Ishikawa (cell line): ENCODE data around the gene GLT6D1.

Source experiments
- EGR1 ChIP-seq: IDR thresholded peaks from 2 replicates; pipeline ENCODE4 v1.6.1; 2012
- FOXM1 ChIP-seq: IDR thresholded peaks from 2 replicates; pipeline ENCODE4 v1.6.1; 2012; ENCODE audit warnings: low read depth, borderline replicate concordance
- RAD21 ChIP-seq: IDR thresholded peaks from 2 replicates; pipeline ENCODE4 v1.6.1; 2012; ENCODE audit warnings: low read depth
- TAF1 ChIP-seq: IDR thresholded peaks from 2 replicates; pipeline ENCODE4 v1.6.1; 2012; ENCODE audit warnings: low read depth, mild to moderate bottlenecking
- TEAD4 ChIP-seq: IDR thresholded peaks from 2 replicates; pipeline ENCODE4 v1.6.1; 2012
- ZBTB7A ChIP-seq: IDR thresholded peaks from 2 replicates; pipeline ENCODE4 v1.6.1; 2012; ENCODE audit warnings: low read depth
- TF ChIP-seq, protein P1 (sequence below): IDR thresholded peaks from 2 replicates; pipeline ENCODE4 v1.6.1; 2012
- TF ChIP-seq, protein P2 (sequence below): IDR thresholded peaks from 2 replicates; pipeline ENCODE4 v1.6.1; 2012; ENCODE audit warnings: low read depth, mild to moderate bottlenecking

- TF ChIP-seq ZBTB7A (no peak), EGR1 (no peak), FOXM1 (no peak), TAF1 (no peak), TEAD4 (no peak), RAD21 (no peak)
- TF ChIP-seq, protein P1, sequence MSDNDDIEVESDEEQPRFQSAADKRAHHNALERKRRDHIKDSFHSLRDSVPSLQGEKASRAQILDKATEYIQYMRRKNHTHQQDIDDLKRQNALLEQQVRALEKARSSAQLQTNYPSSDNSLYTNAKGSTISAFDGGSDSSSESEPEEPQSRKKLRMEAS = no peak
- TF ChIP-seq, protein P2, sequence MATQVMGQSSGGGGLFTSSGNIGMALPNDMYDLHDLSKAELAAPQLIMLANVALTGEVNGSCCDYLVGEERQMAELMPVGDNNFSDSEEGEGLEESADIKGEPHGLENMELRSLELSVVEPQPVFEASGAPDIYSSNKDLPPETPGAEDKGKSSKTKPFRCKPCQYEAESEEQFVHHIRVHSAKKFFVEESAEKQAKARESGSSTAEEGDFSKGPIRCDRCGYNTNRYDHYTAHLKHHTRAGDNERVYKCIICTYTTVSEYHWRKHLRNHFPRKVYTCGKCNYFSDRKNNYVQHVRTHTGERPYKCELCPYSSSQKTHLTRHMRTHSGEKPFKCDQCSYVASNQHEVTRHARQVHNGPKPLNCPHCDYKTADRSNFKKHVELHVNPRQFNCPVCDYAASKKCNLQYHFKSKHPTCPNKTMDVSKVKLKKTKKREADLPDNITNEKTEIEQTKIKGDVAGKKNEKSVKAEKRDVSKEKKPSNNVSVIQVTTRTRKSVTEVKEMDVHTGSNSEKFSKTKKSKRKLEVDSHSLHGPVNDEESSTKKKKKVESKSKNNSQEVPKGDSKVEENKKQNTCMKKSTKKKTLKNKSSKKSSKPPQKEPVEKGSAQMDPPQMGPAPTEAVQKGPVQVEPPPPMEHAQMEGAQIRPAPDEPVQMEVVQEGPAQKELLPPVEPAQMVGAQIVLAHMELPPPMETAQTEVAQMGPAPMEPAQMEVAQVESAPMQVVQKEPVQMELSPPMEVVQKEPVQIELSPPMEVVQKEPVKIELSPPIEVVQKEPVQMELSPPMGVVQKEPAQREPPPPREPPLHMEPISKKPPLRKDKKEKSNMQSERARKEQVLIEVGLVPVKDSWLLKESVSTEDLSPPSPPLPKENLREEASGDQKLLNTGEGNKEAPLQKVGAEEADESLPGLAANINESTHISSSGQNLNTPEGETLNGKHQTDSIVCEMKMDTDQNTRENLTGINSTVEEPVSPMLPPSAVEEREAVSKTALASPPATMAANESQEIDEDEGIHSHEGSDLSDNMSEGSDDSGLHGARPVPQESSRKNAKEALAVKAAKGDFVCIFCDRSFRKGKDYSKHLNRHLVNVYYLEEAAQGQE = no peak
Observed at GRCh38 chr9:135618866-135619598, 20.3 kb downstream of the GLT6D1 start.
